Fibroblast of mammary gland (primary cell): ENCODE results near the gene GJB5.

Source experiments
- DNase-seq: peaks from one replicate; pipeline ENCODE4 v3.0.0-alpha.2; 2010; ENCODE audit warnings: low read depth
- H3K4me3 ChIP-seq: 2 replicates; pipeline ENCODE4 v1.5.1; 2011; ENCODE audit warnings: low read depth, mild to moderate bottlenecking, low read length, moderate library complexity; ENCODE audit not compliant: control insufficient read depth
- CTCF ChIP-seq: conservative IDR thresholded peaks from 2 replicates; pipeline ENCODE4 v1.5.1; 2011; ENCODE audit warnings: low read depth, low read length, inconsistent platforms; ENCODE audit not compliant: control insufficient read depth, insufficient read depth

GJB5 gene

GRCh38 chr1:34779526-34779925, 24.7 kb downstream of the GJB5 start:
- H3K4me3 ChIP-seq = no peak overlapping the region
- no peak for DNase-seq
- TF ChIP-seq CTCF = no peak

- no peak overlapping the region for H3K4me3 ChIP-seq
- DNase-seq = no peak
- TF ChIP-seq CTCF = no peak
Measured at GRCh38 chr1:34779962-34780361, 25.1 kb downstream of the GJB5 start.

- no peak for TF ChIP-seq CTCF
- no peak for DNase-seq
- no peak overlapping the region for H3K4me3 ChIP-seq
Measured at GRCh38 chr1:34780528-34780927, 25.7 kb downstream of the GJB5 start.

GRCh38 chr1:34781071-34781843, 26.4 kb downstream of the GJB5 start, which contains the start of gene GJB3:
Gene GJB3 (plus strand): TSS chr1:34781214. CDS start chr1:34784763, 3,549 bp downstream.
- TF ChIP-seq CTCF = no peak
- no peak within 1 kb of the TSS for H3K4me3 ChIP-seq
- no peak for DNase-seq

- no peak for DNase-seq
- H3K4me3 ChIP-seq = no peak overlapping the region
- no peak for TF ChIP-seq CTCF
Measured at GRCh38 chr1:34781844-34782391, 27.1 kb downstream of the GJB5 start.

GRCh38 chr1:34784751-34785221, 29.9 kb downstream of the GJB5 start:
- TF ChIP-seq CTCF = no peak
- no peak for DNase-seq
- H3K4me3 ChIP-seq = no peak overlapping the region
